Endothelial cell of umbilical vein (primary cell): ENCODE measurements around the gene UBXN11.

Experiments used
- EZH2 ChIP-seq: IDR thresholded peaks from 2 replicates; pipeline ENCODE4 v1.6.1; 2012; ENCODE audit warnings: borderline replicate concordance, low read depth, mild to moderate bottlenecking, moderate library complexity, low read length, inconsistent platforms; ENCODE audit not compliant: severe bottlenecking
- FOS ChIP-seq: IDR thresholded peaks from 2 replicates; pipeline ENCODE4 v1.6.1; 2011; ENCODE audit warnings: mild to moderate bottlenecking, low read length, moderate library complexity, borderline replicate concordance; ENCODE audit not compliant: insufficient read depth
- GATA2 ChIP-seq: IDR thresholded peaks from 2 replicates; pipeline ENCODE4 v1.7.0; 2011; ENCODE audit warnings: low read depth, mild to moderate bottlenecking, moderate library complexity, mixed read lengths, low read length; ENCODE audit not compliant: insufficient read length, insufficient read depth
- JUN ChIP-seq: IDR thresholded peaks from 2 replicates; pipeline ENCODE4 v1.6.1; 2011; ENCODE audit warnings: borderline replicate concordance, low read depth; ENCODE audit not compliant: insufficient read length, insufficient read depth
- MYC ChIP-seq: IDR thresholded peaks from one replicate; pipeline ENCODE4 v1.6.1; 2011; ENCODE audit warnings: mild to moderate bottlenecking, low read depth, low read length
- POLR2A ChIP-seq: IDR thresholded peaks from 2 replicates; pipeline ENCODE4 v1.6.1; 2012; ENCODE audit warnings: low read depth, mild to moderate bottlenecking, control low read depth, low read length
- POLR2AphosphoS5 ChIP-seq: IDR thresholded peaks from 2 replicates; pipeline ENCODE4 v1.6.1; 2012; ENCODE audit warnings: low read depth, mild to moderate bottlenecking, control low read depth, low read length, moderate library complexity; ENCODE audit not compliant: insufficient read depth
- TF ChIP-seq, protein P1 (sequence below), 2 donors: IDR thresholded peaks; 1 replicate in 1 of 2; 2 replicates in 1 of 2; pipeline ENCODE4 v1.5.1; 2011; ENCODE audit warnings: low read length in 2 of 2, mild to moderate bottlenecking in 2 of 2, moderate library complexity in 2 of 2, control low read depth in 1 of 2, inconsistent platforms in 1 of 2, low read depth in 1 of 2; ENCODE audit not compliant: insufficient read depth in 1 of 2; ENCODE audit errors: extremely low read depth in 1 of 2
- TF ChIP-seq, protein P2 (sequence below): IDR thresholded peaks from 2 replicates; pipeline ENCODE4 v1.6.1; 2011; ENCODE audit not compliant: insufficient read depth, insufficient read length

DNA sequence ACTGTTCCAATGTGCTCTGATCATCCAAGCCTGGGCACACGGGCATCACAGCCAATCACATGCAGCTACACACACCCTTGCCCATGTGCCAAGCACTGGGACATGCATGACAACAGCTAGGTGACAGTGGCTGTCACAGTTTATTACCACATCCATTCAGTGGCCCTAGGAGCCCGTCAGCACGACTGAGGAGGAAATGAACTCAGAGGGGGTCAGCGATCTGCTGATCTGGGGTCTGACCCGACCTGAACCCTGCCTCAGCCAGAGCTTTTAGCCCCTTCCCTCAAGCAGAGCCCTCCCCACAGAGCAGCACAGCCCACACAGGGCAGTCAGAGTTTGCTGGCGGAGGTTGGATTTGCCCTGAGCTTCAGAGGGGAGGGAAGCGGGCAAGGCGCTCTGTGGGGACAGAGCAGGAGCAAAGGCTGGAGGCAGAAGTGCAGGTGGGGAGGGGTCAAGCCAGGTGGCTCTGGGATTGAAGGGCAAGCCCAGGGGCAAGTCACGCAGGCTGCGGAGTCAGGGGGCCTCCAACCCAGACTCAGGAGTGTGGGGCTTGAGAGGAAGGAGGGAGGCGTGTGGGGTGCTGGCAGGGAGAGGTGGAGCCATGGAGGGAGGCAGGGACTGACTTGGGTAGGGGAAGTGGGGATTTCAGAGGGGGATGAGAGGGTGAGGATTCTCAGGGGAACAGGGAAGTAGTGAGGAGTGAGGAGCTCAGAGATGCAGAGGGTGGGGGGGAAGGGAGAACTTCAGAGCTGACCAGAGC is 16.1 kb downstream of the UBXN11 start:
- TF ChIP-seq, protein P1, sequence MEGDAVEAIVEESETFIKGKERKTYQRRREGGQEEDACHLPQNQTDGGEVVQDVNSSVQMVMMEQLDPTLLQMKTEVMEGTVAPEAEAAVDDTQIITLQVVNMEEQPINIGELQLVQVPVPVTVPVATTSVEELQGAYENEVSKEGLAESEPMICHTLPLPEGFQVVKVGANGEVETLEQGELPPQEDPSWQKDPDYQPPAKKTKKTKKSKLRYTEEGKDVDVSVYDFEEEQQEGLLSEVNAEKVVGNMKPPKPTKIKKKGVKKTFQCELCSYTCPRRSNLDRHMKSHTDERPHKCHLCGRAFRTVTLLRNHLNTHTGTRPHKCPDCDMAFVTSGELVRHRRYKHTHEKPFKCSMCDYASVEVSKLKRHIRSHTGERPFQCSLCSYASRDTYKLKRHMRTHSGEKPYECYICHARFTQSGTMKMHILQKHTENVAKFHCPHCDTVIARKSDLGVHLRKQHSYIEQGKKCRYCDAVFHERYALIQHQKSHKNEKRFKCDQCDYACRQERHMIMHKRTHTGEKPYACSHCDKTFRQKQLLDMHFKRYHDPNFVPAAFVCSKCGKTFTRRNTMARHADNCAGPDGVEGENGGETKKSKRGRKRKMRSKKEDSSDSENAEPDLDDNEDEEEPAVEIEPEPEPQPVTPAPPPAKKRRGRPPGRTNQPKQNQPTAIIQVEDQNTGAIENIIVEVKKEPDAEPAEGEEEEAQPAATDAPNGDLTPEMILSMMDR (IDR thresholded peaks at IDR 0.05; ENCODE audit: extremely low read depth in 1 of 2, insufficient read depth in 1 of 2, low read depth in 1 of 2, low read length in 2 of 2), result no peak
- TF ChIP-seq, protein P2, sequence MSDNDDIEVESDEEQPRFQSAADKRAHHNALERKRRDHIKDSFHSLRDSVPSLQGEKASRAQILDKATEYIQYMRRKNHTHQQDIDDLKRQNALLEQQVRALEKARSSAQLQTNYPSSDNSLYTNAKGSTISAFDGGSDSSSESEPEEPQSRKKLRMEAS, result no peak
- TF ChIP-seq POLR2AphosphoS5, result no peak
- TF ChIP-seq EZH2, result no peak
- TF ChIP-seq FOS, result no peak
- TF ChIP-seq POLR2A, result no peak
- no peak for TF ChIP-seq JUN
- no peak for TF ChIP-seq MYC
- TF ChIP-seq GATA2, result no peak
